Stomach (tissue), 9 donors: ENCODE measurements around the gene CXCL17. TPM values are rescaled to one million over a fixed set of nuclear protein-coding genes. Genes with fewer than 3 reads are reported as not detected.
A peak's percentile ranks its signal among the peaks of the same experiment; 100 is the strongest.

Experiments
- DNase-seq, 2 donors: peaks; one replicate each; pipeline versions ENCODE4 v3.0.0 to v3.0.0-alpha.2; 2013 to 2019
- H3K27ac ChIP-seq, 5 donors: fragments of 200-600 bp in 4 of 5; sonication (generic) in 4 of 5; one replicate each; pipeline ENCODE4 v1.5.1; 2013 to 2019; ENCODE audit warnings: mild to moderate bottlenecking in 1 of 5, moderate library complexity in 1 of 5
- H3K27me3 ChIP-seq, 3 donors: fragments of 200-600 bp; sonication (generic); one replicate each; pipeline ENCODE4 v1.5.1; 2017 to 2019; ENCODE audit warnings: mixed run types in 1 of 3
- H3K36me3 ChIP-seq, 4 donors: fragments of 200-600 bp; sonication (generic); 1 replicate in 3 of 4; 2 replicates in 1 of 4; pipeline ENCODE4 v1.5.1; 2016 to 2019
- H3K4me1 ChIP-seq, 4 donors: fragments of 200-600 bp; sonication (generic); one replicate each; pipeline ENCODE4 v1.5.1; 2016 to 2019
- H3K4me3 ChIP-seq, 4 donors: fragments of 200-600 bp; sonication (generic) in 3 of 4; one replicate each; pipeline ENCODE4 v1.5.1; 2016 to 2019; ENCODE audit warnings: mild to moderate bottlenecking in 1 of 4
- H3K9me3 ChIP-seq, 4 donors: fragments of 200-600 bp; sonication (generic); one replicate each; pipeline ENCODE4 v1.5.1; 2016 to 2019
- CTCF ChIP-seq, 7 experiments: fragments of 450-650 bp in 4 of 7; fragments of 200-600 bp in 3 of 7; sonication (generic) in 3 of 7; IDR thresholded peaks; one replicate each; pipeline ENCODE4 v1.5.1; 2016 to 2019; ENCODE audit warnings: antibody characterized with exemption in 7 of 7, control low read depth in 2 of 7, mild to moderate bottlenecking in 1 of 7
- EP300 ChIP-seq: sonication (generic); formaldehyde crosslinking; IDR thresholded peaks from one replicate; pipeline ENCODE4 v1.6.1; 2017; ENCODE audit warnings: antibody characterized with exemption
- POLR2A ChIP-seq, 4 donors: fragments of 450-650 bp; IDR thresholded peaks; one replicate each; pipeline ENCODE4 v1.6.1; 2016; ENCODE audit warnings: antibody characterized with exemption in 4 of 4, control low read depth in 2 of 4, mild to moderate bottlenecking in 1 of 4, moderate library complexity in 1 of 4
- POLR2AphosphoS5 ChIP-seq, 3 donors: sonication (generic); formaldehyde crosslinking; IDR thresholded peaks; one replicate each; pipeline ENCODE4 v1.6.1; 2016; ENCODE audit warnings: antibody characterized with exemption in 3 of 3
- WGBS, 5 donors: extraction: QIAGEN DNeasy Blood & Tissue Kit in 3 of 5; methylation state at CpG; one replicate each; pipeline versions ENCODE4 v1.1.5 to v1.1.7; 2013 to 2018; 5-methylcytosine and 5-hydroxymethylcytosine counted together
- intact Hi-C: fragments of 100-400 bp; cut with DNase I; formaldehyde crosslinking; loops from one replicate; pipeline ENCODE4 v1.15.1; 2023; ENCODE audit warnings: low total_unique reads
- polyA plus RNA-seq, 3 donors: library from polyadenylated mRNA; stranded (reverse); fragments of 200-250 nt; gene quantifications; one replicate each; pipeline ENCODE4 v1.2.3, GENCODE V29; 2013
- total RNA-seq, 5 donors: library from RNA; depleted of rRNA; stranded (reverse); fragments of >200 nt; gene quantifications; one replicate each; pipeline versions ENCODE4 v1.1.0 to v1.2.3, GENCODE V29; 2014 to 2016
- donor health status: healthy with polysubstance abuse.
- donor health status: Bipolar disorder and iron deficiency.
- donor health status: healthy.

CXCL17 gene
- total and polyA plus RNA-seq, 8 donors: 7.6 to 518 (median 107) TPM; not detected in 1

GRCh38 chr19:42402376-42403116 is 40.2 kb downstream of the CXCL17 start:
- Histone ChIP-seq H3K36me3 (peaks cover 0 to 25% (median 11%) of the 10 kb centered on the region in 4 donors), H3K27ac (peak overlapping the region in 1 of 5 donors; percentile 78), H3K4me1 (peaks cover 15 to 32% (median 24%) of the 10 kb centered on the region in 4 donors), H3K27me3 (no peaks in the 10 kb centered on the region), H3K4me3 (peak overlapping the region; percentile 59 to 69 (median 64)), H3K9me3 (no peaks in the 10 kb centered on the region)
- intact Hi-C loops: no loop called here
- WGBS, 5 donors: 63 to 71% (median 67%) methylated on average over 34 of the region's 34 CpGs
- TF ChIP-seq CTCF (IDR thresholded peaks at IDR 0.05) (no peak), POLR2AphosphoS5 (IDR thresholded peaks at IDR 0.05) (no peak), EP300 (no peak), POLR2A (IDR thresholded peaks at IDR 0.05) (no peak)
- no peak for DNase-seq

GRCh38 chr19:42401365-42402303 is 41.1 kb downstream of the CXCL17 start:
- peak; percentile 80 to 93 for DNase-seq
- Histone ChIP-seq H3K27me3 (no peaks in the 10 kb centered on the region), H3K4me1 (peaks cover 18 to 37% (median 29%) of the 10 kb centered on the region in 4 donors), H3K9me3 (no peaks in the 10 kb centered on the region), H3K36me3 (peaks cover 0 to 18% (median 5%) of the 10 kb centered on the region in 4 donors), H3K4me3 (peak overlapping the region; percentile 59 to 69 (median 64)), H3K27ac (peak overlapping the region; percentile 39 to 78 (median 60))
- WGBS, 5 donors: 1% methylated on average over 40 to 80 of the region's 80 CpGs
- TF ChIP-seq POLR2A (IDR thresholded peaks at IDR 0.05) (no peak), EP300 (no peak), CTCF (IDR thresholded peaks at IDR 0.05) (peak in 5 of 7 experiments; percentile 35 to 90 (median 67)), POLR2AphosphoS5 (IDR thresholded peaks at IDR 0.05) (peak in 2 of 3 donors; percentile 48 to 60)
- intact Hi-C loops: no loop called here

GRCh38 chr19:42400404-42400803 is 42.3 kb downstream of the CXCL17 start:
- peaks cover 0 to 11% (median 2%) of the 10 kb centered on the region in 4 donors for H3K36me3 ChIP-seq
- H3K27me3 ChIP-seq: no peaks in the 10 kb centered on the region
- no peak for TF ChIP-seq EP300
- TF ChIP-seq CTCF (IDR thresholded peaks at IDR 0.05): no peak
- TF ChIP-seq POLR2A (IDR thresholded peaks at IDR 0.05): no peak
- no peak for TF ChIP-seq POLR2AphosphoS5 (IDR thresholded peaks at IDR 0.05)
- no peak overlapping the region for H3K4me3 ChIP-seq
- intact Hi-C loops: no loop called here
- peaks cover 18 to 43% (median 33%) of the 10 kb centered on the region in 4 donors for H3K4me1 ChIP-seq
- no peak overlapping the region for H3K27ac ChIP-seq
- no peak for DNase-seq
- no peaks in the 10 kb centered on the region for H3K9me3 ChIP-seq
- 75 to 100% (median 82%) methylated on average over 1 of the region's 1 CpG for WGBS, 5 donors
